GM18951 (cell line): ENCODE measurements around the gene STRN3.
"Not testable (repeated sequence)": the region's sequence is repeated elsewhere in the genome, so short reads cannot be mapped to it uniquely, and the experiment has no call there.

ENCODE experiments used
- POLR2A ChIP-seq: IDR thresholded peaks from 4 replicates; pipeline ENCODE4 v1.6.1; 2011; ENCODE audit warnings: mild to moderate bottlenecking; ENCODE audit not compliant: insufficient read length, insufficient read depth; ENCODE audit errors: extremely low read depth
- in situ Hi-C: fragments of 300-500 bp; cut with MboI; formaldehyde crosslinking; loops from one replicate; pipeline ENCODE4 v1.12.0; 2022; ENCODE audit warnings: low sequenced_read_pairs, mixed read lengths, inconsistent platforms; ENCODE audit not compliant: unreplicated experiment

The STRN3 gene

GRCh38 chr14:30966415-30967363 lies 59.5 kb downstream of the STRN3 start:
- TF ChIP-seq POLR2A: no peak
- in situ Hi-C loops: no loop called here

GRCh38 chr14:30965861-30966260 lies 60.3 kb downstream of the STRN3 start:
- in situ Hi-C loops: not testable (repeated sequence)

- in situ Hi-C loops: not testable (repeated sequence)
Measured at GRCh38 chr14:30962537-30962936, 63.6 kb downstream of the STRN3 start.

- in situ Hi-C loops: no loop called here
- TF ChIP-seq POLR2A: no peak
Measured at GRCh38 chr14:30961330-30961729, 64.8 kb downstream of the STRN3 start.

- TF ChIP-seq POLR2A: no peak
- in situ Hi-C loops: no loop called here
Measured at GRCh38 chr14:30960216-30960615, 66.0 kb downstream of the STRN3 start.

- TF ChIP-seq POLR2A: no peak
- in situ Hi-C loops: no loop called here
Measured at GRCh38 chr14:30958555-30959407, 67.4 kb downstream of the STRN3 start.

- in situ Hi-C loops: no loop called here
- no peak for TF ChIP-seq POLR2A
Measured at GRCh38 chr14:30957813-30958370, 68.3 kb downstream of the STRN3 start.

- in situ Hi-C loops: no loop called here
- no peak for TF ChIP-seq POLR2A
Measured at GRCh38 chr14:30949651-30950050, 76.5 kb downstream of the STRN3 start.

GRCh38 chr14:30943694-30944093 lies 82.5 kb downstream of the STRN3 start:
- TF ChIP-seq POLR2A: no peak
- in situ Hi-C loops: no loop called here

GRCh38 chr14:30940886-30941285 lies 85.3 kb downstream of the STRN3 start:
- in situ Hi-C loops: no loop called here
- no peak for TF ChIP-seq POLR2A

GRCh38 chr14:30938617-30939016 lies 87.6 kb downstream of the STRN3 start:
- in situ Hi-C loops: no loop called here
- TF ChIP-seq POLR2A: no peak

- in situ Hi-C loops: no loop called here
- no peak for TF ChIP-seq POLR2A
Measured at GRCh38 chr14:30935445-30935844, 90.7 kb downstream of the STRN3 start.

- in situ Hi-C loops: not testable (repeated sequence)
Measured at GRCh38 chr14:30933937-30934336, 92.2 kb downstream of the STRN3 start.
